Measurements from ENCODE around the gene HOXC9. TPM values are rescaled to one million over a fixed set of nuclear protein-coding genes. Genes with fewer than 3 reads are reported as not detected.

HOXC9 gene
- polyA plus RNA-seq, 2 of the 4 experiments (the other 2 are of a cell fraction), result 5.2 to 6.6 TPM

DNA sequence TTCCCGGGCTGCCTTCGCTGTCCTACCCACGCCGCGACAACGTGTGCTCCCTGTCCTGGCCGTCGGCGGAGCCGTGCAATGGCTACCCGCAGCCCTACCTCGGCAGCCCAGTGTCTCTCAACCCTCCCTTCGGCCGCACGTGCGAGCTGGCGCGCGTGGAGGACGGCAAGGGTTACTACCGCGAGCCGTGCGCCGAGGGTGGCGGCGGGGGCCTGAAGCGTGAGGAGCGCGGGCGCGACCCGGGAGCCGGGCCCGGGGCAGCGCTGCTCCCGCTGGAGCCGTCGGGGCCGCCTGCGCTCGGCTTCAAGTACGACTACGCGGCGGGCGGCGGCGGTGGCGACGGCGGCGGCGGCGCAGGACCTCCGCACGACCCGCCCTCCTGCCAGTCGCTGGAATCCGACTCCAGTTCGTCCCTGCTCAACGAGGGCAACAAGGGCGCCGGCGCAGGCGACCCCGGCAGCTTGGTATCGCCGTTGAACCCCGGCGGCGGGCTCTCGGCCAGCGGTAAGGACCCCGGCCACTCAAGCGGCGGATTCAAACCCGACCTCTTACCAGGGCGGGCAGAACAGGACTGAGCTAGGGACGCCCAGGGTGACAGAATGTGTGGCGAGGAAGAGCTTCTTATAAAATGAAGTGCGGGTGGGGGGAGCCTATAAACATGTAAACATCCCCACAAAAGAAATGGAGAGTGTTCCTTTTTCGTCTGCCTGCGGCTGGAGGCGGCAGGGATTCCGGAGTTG, 44.8 kb upstream of the HOXC9 start:
- no peak for DNase-seq (ENCODE audit: low read depth in 1 of 2, low spot score in 1 of 2)
- no peak overlapping the region for H3K4me2 ChIP-seq
- H3K4me3 ChIP-seq, result no peak overlapping the region
- H3K27ac ChIP-seq, result no peak overlapping the region
- CTCF ChIA-PET, result interaction anchor here (0.6 to 1.8 kb wide), 7 partner anchors 13 to 209 kb away, joined by 3 to 9 read pairs (median 5); partner anchors contain the start of genes HOXC10 and HOXC13
- 0 out of 3 replicates have a peak, but pooled peaks cover 2% of the 10 kb centered on the region for H3K4me1 ChIP-seq
- FAIRE-seq, result no peak
- no peak for TF ChIP-seq ZFP36 (IDR thresholded peaks at IDR 0.05; ENCODE audit: borderline replicate concordance, partially characterized antibody)
- no peak for TF ChIP-seq RFX5 (IDR thresholded peaks at IDR 0.05)
- TF ChIP-seq FOSB (CRISPR knock-in tag; IDR thresholded peaks at IDR 0.05), result no peak
- TF ChIP-seq JUNB (IDR thresholded peaks at IDR 0.05), result no peak
- TF ChIP-seq KDM1A (IDR thresholded peaks at IDR 0.05; ENCODE audit: low read depth), result no peak
- TF ChIP-seq CBX8 (IDR thresholded peaks at IDR 0.05), result no peak
- no peak for TF ChIP-seq RARB (CRISPR knock-in tag; IDR thresholded peaks at IDR 0.05)
- TF ChIP-seq, protein P1, sequence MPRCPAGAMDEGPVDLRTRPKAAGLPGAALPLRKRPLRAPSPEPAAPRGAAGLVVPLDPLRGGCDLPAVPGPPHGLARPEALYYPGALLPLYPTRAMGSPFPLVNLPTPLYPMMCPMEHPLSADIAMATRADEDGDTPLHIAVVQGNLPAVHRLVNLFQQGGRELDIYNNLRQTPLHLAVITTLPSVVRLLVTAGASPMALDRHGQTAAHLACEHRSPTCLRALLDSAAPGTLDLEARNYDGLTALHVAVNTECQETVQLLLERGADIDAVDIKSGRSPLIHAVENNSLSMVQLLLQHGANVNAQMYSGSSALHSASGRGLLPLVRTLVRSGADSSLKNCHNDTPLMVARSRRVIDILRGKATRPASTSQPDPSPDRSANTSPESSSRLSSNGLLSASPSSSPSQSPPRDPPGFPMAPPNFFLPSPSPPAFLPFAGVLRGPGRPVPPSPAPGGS (IDR thresholded peaks at IDR 0.05), result no peak
- TF ChIP-seq NFE2L2 (conservative IDR thresholded peaks at IDR 0.05; ENCODE audit: low read length), result no peak
- no peak for TF ChIP-seq CEBPB (IDR thresholded peaks at IDR 0.05)
- TF ChIP-seq MYC (IDR thresholded peaks at IDR 0.05; ENCODE audit: borderline replicate concordance, low read length), result no peak
- TF ChIP-seq POLR2AphosphoS2 (conservative IDR thresholded peaks at IDR 0.05; ENCODE audit: low read length), result no peak
- no peak for TF ChIP-seq POLR2A (IDR thresholded peaks at IDR 0.05; ENCODE audit: low read length)
- no peak for TF ChIP-seq JUN (IDR thresholded peaks at IDR 0.05)
- TF ChIP-seq MAZ (IDR thresholded peaks at IDR 0.05; ENCODE audit: borderline replicate concordance, low read depth, low read length), result no peak
- TF ChIP-seq HOXB13 (CRISPR knock-in tag; IDR thresholded peaks at IDR 0.05; ENCODE audit: low read depth), result no peak
- TF ChIP-seq, protein P2, sequence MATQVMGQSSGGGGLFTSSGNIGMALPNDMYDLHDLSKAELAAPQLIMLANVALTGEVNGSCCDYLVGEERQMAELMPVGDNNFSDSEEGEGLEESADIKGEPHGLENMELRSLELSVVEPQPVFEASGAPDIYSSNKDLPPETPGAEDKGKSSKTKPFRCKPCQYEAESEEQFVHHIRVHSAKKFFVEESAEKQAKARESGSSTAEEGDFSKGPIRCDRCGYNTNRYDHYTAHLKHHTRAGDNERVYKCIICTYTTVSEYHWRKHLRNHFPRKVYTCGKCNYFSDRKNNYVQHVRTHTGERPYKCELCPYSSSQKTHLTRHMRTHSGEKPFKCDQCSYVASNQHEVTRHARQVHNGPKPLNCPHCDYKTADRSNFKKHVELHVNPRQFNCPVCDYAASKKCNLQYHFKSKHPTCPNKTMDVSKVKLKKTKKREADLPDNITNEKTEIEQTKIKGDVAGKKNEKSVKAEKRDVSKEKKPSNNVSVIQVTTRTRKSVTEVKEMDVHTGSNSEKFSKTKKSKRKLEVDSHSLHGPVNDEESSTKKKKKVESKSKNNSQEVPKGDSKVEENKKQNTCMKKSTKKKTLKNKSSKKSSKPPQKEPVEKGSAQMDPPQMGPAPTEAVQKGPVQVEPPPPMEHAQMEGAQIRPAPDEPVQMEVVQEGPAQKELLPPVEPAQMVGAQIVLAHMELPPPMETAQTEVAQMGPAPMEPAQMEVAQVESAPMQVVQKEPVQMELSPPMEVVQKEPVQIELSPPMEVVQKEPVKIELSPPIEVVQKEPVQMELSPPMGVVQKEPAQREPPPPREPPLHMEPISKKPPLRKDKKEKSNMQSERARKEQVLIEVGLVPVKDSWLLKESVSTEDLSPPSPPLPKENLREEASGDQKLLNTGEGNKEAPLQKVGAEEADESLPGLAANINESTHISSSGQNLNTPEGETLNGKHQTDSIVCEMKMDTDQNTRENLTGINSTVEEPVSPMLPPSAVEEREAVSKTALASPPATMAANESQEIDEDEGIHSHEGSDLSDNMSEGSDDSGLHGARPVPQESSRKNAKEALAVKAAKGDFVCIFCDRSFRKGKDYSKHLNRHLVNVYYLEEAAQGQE (IDR thresholded peaks at IDR 0.05), result no peak
- TF ChIP-seq, protein P3, sequence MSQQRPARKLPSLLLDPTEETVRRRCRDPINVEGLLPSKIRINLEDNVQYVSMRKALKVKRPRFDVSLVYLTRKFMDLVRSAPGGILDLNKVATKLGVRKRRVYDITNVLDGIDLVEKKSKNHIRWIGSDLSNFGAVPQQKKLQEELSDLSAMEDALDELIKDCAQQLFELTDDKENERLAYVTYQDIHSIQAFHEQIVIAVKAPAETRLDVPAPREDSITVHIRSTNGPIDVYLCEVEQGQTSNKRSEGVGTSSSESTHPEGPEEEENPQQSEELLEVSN (IDR thresholded peaks at IDR 0.05; ENCODE audit: borderline replicate concordance, low read depth), result no peak
- WGBS (ENCODE audit: missing lambda C conversion rate), result 90% methylated on average over 86 of the region's 86 CpGs
- no peaks in the 10 kb centered on the region for H3K9me3 ChIP-seq
- ATAC-seq, result no peak
- POLR2A ChIA-PET, result no interaction called here

DNA sequence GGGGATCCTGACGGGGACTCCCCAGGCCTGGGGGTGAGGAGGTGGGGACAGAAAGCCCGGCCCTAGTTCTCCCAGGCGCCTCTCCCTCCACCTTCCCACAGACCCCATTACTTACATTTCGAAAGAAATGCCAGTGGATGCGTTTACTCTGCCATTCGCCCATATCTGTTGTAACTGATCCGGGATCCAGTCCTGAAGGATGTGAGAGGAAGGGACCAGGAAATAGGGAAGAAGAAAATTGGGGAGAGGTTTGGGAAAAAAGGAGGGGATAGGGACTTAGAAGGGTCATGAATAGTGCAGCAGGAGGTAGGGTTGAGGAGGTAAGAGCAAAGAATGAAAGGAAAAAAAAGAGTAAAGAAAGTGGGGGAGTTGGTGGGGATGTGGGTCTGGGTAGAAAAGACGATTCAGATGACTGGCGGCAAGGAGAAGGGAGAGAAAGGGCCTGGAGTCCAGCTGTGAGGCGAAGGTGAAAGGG, 44.1 kb upstream of the HOXC9 start:
- WGBS (ENCODE audit: missing lambda C conversion rate), result 90% methylated on average over 10 of the region's 10 CpGs
- H3K9me3 ChIP-seq, result no peaks in the 10 kb centered on the region
- H3K4me1 ChIP-seq, result no peaks in the 10 kb centered on the region
- ATAC-seq (no peak), DNase-seq (ENCODE audit: low read depth in 1 of 2, low spot score in 1 of 2) (no peak), FAIRE-seq (no peak)
- H3K4me3 ChIP-seq, result no peak overlapping the region
- ChIA-PET CTCF (interaction anchor here (1.4 to 1.8 kb wide), 3 partner anchors 17 to 210 kb away, joined by 3 to 9 read pairs (median 6); partner anchors contain the start of genes HOXC10 and HOXC13), POLR2A (no interaction called here)
- no peak overlapping the region for H3K4me2 ChIP-seq
- H3K27ac ChIP-seq, result no peak overlapping the region
- TF ChIP-seq JUN (IDR thresholded peaks at IDR 0.05) (no peak), NPAS2 (CRISPR knock-in tag; IDR thresholded peaks at IDR 0.05; ENCODE audit: borderline replicate concordance) (no peak), ESRRA (IDR thresholded peaks at IDR 0.05; ENCODE audit: borderline replicate concordance, low read length) (no peak), HOXB5 (CRISPR knock-in tag; IDR thresholded peaks at IDR 0.05) (no peak), MAFK (IDR thresholded peaks at IDR 0.05; ENCODE audit: partially characterized antibody) (no peak), CBX2 (IDR thresholded peaks at IDR 0.05; ENCODE audit: borderline replicate concordance, low read depth) (no peak), RARB (CRISPR knock-in tag; IDR thresholded peaks at IDR 0.05) (no peak), CHD2 (IDR thresholded peaks at IDR 0.05; ENCODE audit: low read length, partially characterized antibody) (no peak), POLR2AphosphoS2 (conservative IDR thresholded peaks at IDR 0.05; ENCODE audit: low read length) (no peak), EHMT2 (IDR thresholded peaks at IDR 0.05; ENCODE audit: low read depth) (no peak), NR3C1 (IDR thresholded peaks at IDR 0.05) (no peak)
- TF ChIP-seq, protein P2 (IDR thresholded peaks at IDR 0.05), result no peak
- TF ChIP-seq, protein P4, sequence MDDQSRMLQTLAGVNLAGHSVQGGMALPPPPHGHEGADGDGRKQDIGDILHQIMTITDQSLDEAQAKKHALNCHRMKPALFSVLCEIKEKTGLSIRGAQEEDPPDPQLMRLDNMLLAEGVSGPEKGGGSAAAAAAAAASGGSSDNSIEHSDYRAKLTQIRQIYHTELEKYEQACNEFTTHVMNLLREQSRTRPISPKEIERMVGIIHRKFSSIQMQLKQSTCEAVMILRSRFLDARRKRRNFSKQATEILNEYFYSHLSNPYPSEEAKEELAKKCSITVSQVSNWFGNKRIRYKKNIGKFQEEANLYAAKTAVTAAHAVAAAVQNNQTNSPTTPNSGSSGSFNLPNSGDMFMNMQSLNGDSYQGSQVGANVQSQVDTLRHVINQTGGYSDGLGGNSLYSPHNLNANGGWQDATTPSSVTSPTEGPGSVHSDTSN (IDR thresholded peaks at IDR 0.05), result no peak
